Epithelial cell of esophagus (primary cell): ENCODE data around the gene NUTM2A.
"Not testable (repeated sequence)": the region's sequence is repeated elsewhere in the genome, so short reads cannot be mapped to it uniquely, and the experiment has no call there.

ENCODE experiments used
- DNase-seq: peaks from one replicate; pipeline ENCODE4 v3.0.0; 2010; ENCODE audit warnings: low read depth
- H3K4me3 ChIP-seq: 2 replicates; pipeline ENCODE4 v1.5.1; 2011; ENCODE audit warnings: mild to moderate bottlenecking, low read length, control low read depth

Gene NUTM2A

GRCh38 chr10:87242192-87242591, 16.9 kb downstream of the NUTM2A start:
- not testable (repeated sequence) for H3K4me3 ChIP-seq, DNase-seq

- not testable (repeated sequence) for H3K4me3 ChIP-seq, DNase-seq
These were observed 22.1 kb downstream of the NUTM2A start for GRCh38 chr10:87247335-87247734.

- H3K4me3 ChIP-seq, result not testable (repeated sequence)
- peak; percentile 68 for DNase-seq
These were observed 23.6 kb downstream of the NUTM2A start for GRCh38 chr10:87248818-87249353.

GRCh38 chr10:87280749-87281392, 55.6 kb downstream of the NUTM2A start:
- H3K4me3 ChIP-seq, DNase-seq: not testable (repeated sequence)
